IMR-90 (cell line): ENCODE results near the gene LMO1. TPM values are rescaled to one million over a fixed set of nuclear protein-coding genes. Genes with fewer than 3 reads are reported as not detected.

Source experiments
- ATAC-seq: fragments of 200-7000 bp; cut with Tn5 transposase; 2 replicates; pipeline ENCODE4 v1.9.1; 2020; ENCODE audit warnings: low read depth, mild to moderate bottlenecking, moderate library complexity
- BruUV-seq: library from RNA; stranded (reverse); fragments of 400-500 nt; replicated peaks from 2 replicates; lab custom pipeline; 2021; lab: Mats Ljungman, UMichigan
- CTCF ChIA-PET: fragments of 300-600 bp; formaldehyde crosslinking; extraction: SDS; loops from one replicate; lab custom pipeline; 2021; ENCODE audit warnings: antibody characterized with exemption; lab: Yijun Ruan, JAX
- POLR2A ChIA-PET: fragments of 300-600 bp; sonication (Branson Sonifier 250); formaldehyde crosslinking; loops from one replicate; lab custom pipeline; 2022; ENCODE audit warnings: antibody characterized with exemption; ENCODE audit not compliant: unreplicated experiment; lab: Charles Lee
- DNase-seq: peaks from one replicate; pipeline ENCODE4 v3.0.0; 2013
- H2AFZ ChIP-seq: replicated peaks from 2 replicates; pipeline ENCODE3; 2013; ENCODE audit warnings: low read length, mild to moderate bottlenecking; ENCODE audit not compliant: poor library complexity
- H2AK5ac ChIP-seq: 2 replicates; pipeline ENCODE4 v1.6.1; 2013; ENCODE audit warnings: low read depth, low read length, inconsistent platforms
- H2AK9ac ChIP-seq: replicated peaks from 2 replicates; pipeline ENCODE3; 2013; ENCODE audit warnings: mild to moderate bottlenecking, low read depth, low read length, moderate library complexity; ENCODE audit not compliant: poor library complexity
- H2BK120ac ChIP-seq: 2 replicates; pipeline ENCODE4 v1.6.1; 2013; ENCODE audit warnings: low read depth, low read length, inconsistent platforms
- H2BK15ac ChIP-seq: 3 replicates; pipeline ENCODE4 v1.6.1; 2013; ENCODE audit warnings: low read depth, low read length, inconsistent platforms
- H2BK20ac ChIP-seq: 2 replicates; pipeline ENCODE4 v1.6.1; 2013; ENCODE audit warnings: low read depth, mild to moderate bottlenecking, inconsistent platforms, low read length, moderate library complexity
- H2BK5ac ChIP-seq: 2 replicates; pipeline ENCODE4 v1.6.1; 2013; ENCODE audit warnings: mild to moderate bottlenecking, low read depth, low read length, inconsistent platforms; ENCODE audit not compliant: poor library complexity, severe bottlenecking
- H3K14ac ChIP-seq: replicated peaks from 2 replicates; pipeline ENCODE4 v1.6.1; 2013; ENCODE audit warnings: low read depth, low read length, inconsistent platforms
- H3K18ac ChIP-seq: 2 replicates; pipeline ENCODE4 v1.6.1; 2013; ENCODE audit warnings: low read depth, low read length, control low read depth
- H3K23ac ChIP-seq: 2 replicates; pipeline ENCODE4 v1.6.1; 2013; ENCODE audit warnings: low read depth, low read length, inconsistent platforms
- H3K27ac ChIP-seq: 2 replicates; pipeline ENCODE4 v1.5.1; 2013; ENCODE audit warnings: mild to moderate bottlenecking, control low read depth, low read length; ENCODE audit not compliant: insufficient read depth
- H3K27me3 ChIP-seq: 2 replicates; pipeline ENCODE4 v1.6.1; 2013; ENCODE audit warnings: low read length; ENCODE audit not compliant: control insufficient read depth, insufficient read depth
- H3K36me3 ChIP-seq: 2 replicates; pipeline ENCODE4 v1.6.1; 2013; ENCODE audit warnings: low read length, mixed read lengths; ENCODE audit not compliant: control insufficient read depth, insufficient read depth
- H3K4ac ChIP-seq: 2 replicates; pipeline ENCODE4 v1.6.1; 2013; ENCODE audit warnings: low read depth, low read length, inconsistent platforms
- H3K4me1 ChIP-seq: 2 replicates; pipeline ENCODE4 v1.6.1; 2013; ENCODE audit warnings: low read length, mixed read lengths; ENCODE audit not compliant: control insufficient read depth, insufficient read depth
- H3K4me2 ChIP-seq: 2 replicates; pipeline ENCODE4 v1.6.1; 2013; ENCODE audit warnings: low read depth, mild to moderate bottlenecking, control low read depth, low read length, moderate library complexity
- H3K4me3 ChIP-seq: 2 replicates; pipeline ENCODE4 v1.5.1; 2013; ENCODE audit warnings: low read depth, mild to moderate bottlenecking, control low read depth, low read length, moderate library complexity; ENCODE audit not compliant: insufficient read depth
- H3K56ac ChIP-seq: 2 replicates; pipeline ENCODE4 v1.6.1; 2013; ENCODE audit warnings: low read length, inconsistent platforms; ENCODE audit not compliant: insufficient read depth; ENCODE audit errors: extremely low read depth
- H3K79me1 ChIP-seq, 2 experiments: 2 replicates each; pipeline ENCODE4 v1.6.1; 2013; ENCODE audit warnings: low read length in 2 of 2, inconsistent platforms in 1 of 2, low read depth in 1 of 2
- H3K9ac ChIP-seq: 2 replicates; pipeline ENCODE4 v1.6.1; 2013; ENCODE audit warnings: low read depth, low read length, control low read depth
- H3K9me1 ChIP-seq: 2 replicates; pipeline ENCODE4 v1.6.1; 2013; ENCODE audit warnings: low read length, inconsistent platforms; ENCODE audit not compliant: insufficient read depth
- H3K9me3 ChIP-seq: 2 replicates; pipeline ENCODE4 v1.6.1; 2013; ENCODE audit warnings: low read length; ENCODE audit not compliant: control insufficient read depth, insufficient read depth
- H4K20me1 ChIP-seq: 2 replicates; pipeline ENCODE4 v1.6.1; 2013; ENCODE audit warnings: low read length, inconsistent platforms; ENCODE audit not compliant: insufficient read depth
- H4K5ac ChIP-seq: 2 replicates; pipeline ENCODE4 v1.6.1; 2013; ENCODE audit warnings: mild to moderate bottlenecking, low read depth, low read length, control low read depth
- H4K8ac ChIP-seq, 2 experiments: 2 replicates each; pipeline ENCODE4 v1.6.1; 2013; ENCODE audit warnings: low read depth in 2 of 2, low read length in 2 of 2, control low read depth in 1 of 2, inconsistent platforms in 1 of 2
- H4K91ac ChIP-seq: 2 replicates; pipeline ENCODE4 v1.6.1; 2013; ENCODE audit warnings: low read depth, low read length, inconsistent platforms; ENCODE audit not compliant: insufficient read depth
- BHLHE40 ChIP-seq: fragments of 150-350 bp; IDR thresholded peaks from 2 replicates; pipeline ENCODE4 v1.6.1; 2016; ENCODE audit warnings: mild to moderate bottlenecking, low read depth, low read length
- CEBPB ChIP-seq: IDR thresholded peaks from 2 replicates; pipeline ENCODE4 v1.6.1; 2012; ENCODE audit warnings: low read depth, low read length, improper control_type of control experiment
- CHD1 ChIP-seq: IDR thresholded peaks from 2 replicates; pipeline ENCODE4 v1.6.1; 2012; ENCODE audit warnings: low read depth, low read length, improper control_type of control experiment
- ELK1 ChIP-seq: fragments of 150-350 bp; IDR thresholded peaks from 2 replicates; pipeline ENCODE4 v1.6.1; 2016; ENCODE audit warnings: low read depth, mild to moderate bottlenecking, low read length, moderate library complexity, borderline replicate concordance
- FOS ChIP-seq: fragments of 150-350 bp; IDR thresholded peaks from 2 replicates; pipeline ENCODE4 v1.6.1; 2016; ENCODE audit warnings: low read depth, low read length
- MAFK ChIP-seq: IDR thresholded peaks from 2 replicates; pipeline ENCODE4 v1.6.1; 2012; ENCODE audit warnings: low read depth, low read length, improper control_type of control experiment
- MAZ ChIP-seq: IDR thresholded peaks from 2 replicates; pipeline ENCODE4 v1.6.1; 2012; ENCODE audit warnings: low read depth, mild to moderate bottlenecking, low read length, improper control_type of control experiment, moderate library complexity, borderline replicate concordance
- MXI1 ChIP-seq: IDR thresholded peaks from 2 replicates; pipeline ENCODE4 v1.6.1; 2012; ENCODE audit warnings: low read depth, mild to moderate bottlenecking, low read length, moderate library complexity, borderline replicate concordance
- NFE2L2 ChIP-seq: fragments of 150-350 bp; IDR thresholded peaks from 2 replicates; pipeline ENCODE4 v1.6.1; 2016; ENCODE audit warnings: low read depth, mild to moderate bottlenecking, low read length
- POLR2A ChIP-seq: IDR thresholded peaks from 2 replicates; pipeline ENCODE4 v1.6.1; 2012; ENCODE audit warnings: mild to moderate bottlenecking, low read depth, low read length
- RAD21 ChIP-seq: IDR thresholded peaks from 2 replicates; pipeline ENCODE4 v1.6.1; 2012; ENCODE audit warnings: low read length, improper control_type of control experiment
- RCOR1 ChIP-seq: IDR thresholded peaks from 2 replicates; pipeline ENCODE4 v1.6.1; 2012; ENCODE audit warnings: mild to moderate bottlenecking, low read length, improper control_type of control experiment; ENCODE audit not compliant: insufficient replicate concordance
- RFX5 ChIP-seq: IDR thresholded peaks from 2 replicates; pipeline ENCODE4 v1.8.0; 2012; ENCODE audit warnings: low read depth, mild to moderate bottlenecking, low read length, moderate library complexity
- SMC3 ChIP-seq: fragments of 150-350 bp; IDR thresholded peaks from 2 replicates; pipeline ENCODE4 v1.6.1; 2016; ENCODE audit warnings: low read depth, mild to moderate bottlenecking, antibody characterized with exemption, low read length, moderate library complexity
- WGBS, 2 experiments: methylation state at CpG; one replicate each; pipeline versions ENCODE4 v1.1.5 to v1.1.7; 2013; ENCODE audit warnings: missing lambda C conversion rate in 2 of 2; ENCODE audit not compliant: insufficient read length in 1 of 2; ENCODE audit errors: extremely low coverage in 2 of 2; 5-methylcytosine and 5-hydroxymethylcytosine counted together
- dilution Hi-C: fragments of 300-500 bp; cut with HindIII; formaldehyde crosslinking; loops from one replicate; pipeline ENCODE4 v1.14.3; 2018; ENCODE audit warnings: low sequenced_read_pairs; ENCODE audit not compliant: unreplicated experiment
- in situ Hi-C: fragments of 300-500 bp; cut with MboI; formaldehyde crosslinking; loops from 3 replicates; pipeline ENCODE4 v1.14.3; 2019; ENCODE audit warnings: low sequenced_read_pairs, inconsistent platforms, mixed read lengths
- intact Hi-C: fragments of 100-400 bp; cut with micrococcal nuclease; formaldehyde crosslinking; loops from 2 replicates; pipeline ENCODE4 v1.10.0; 2022
- polyA plus RNA-seq, 3 experiments: library from polyadenylated mRNA; depleted of rRNA; stranded (reverse); fragments of >200 nt; gene quantifications; 2 replicates each; pipeline ENCODE4 v1.2.3, GENCODE V29; 2012; ENCODE audit warnings: low replicate concordance in 1 of 3
- total RNA-seq: library from RNA; depleted of rRNA; stranded (reverse); fragments of >200 nt; gene quantifications from 2 replicates; pipeline ENCODE4 v1.2.3, GENCODE V29; 2012
- TF ChIP-seq, protein P1 (sequence below): conservative IDR thresholded peaks from 2 replicates; pipeline ENCODE4 v1.5.1; 2012; ENCODE audit warnings: mild to moderate bottlenecking, low read depth, low read length, improper control_type of control experiment
- TF ChIP-seq, protein P2 (sequence below): fragments of 150-350 bp; IDR thresholded peaks from 2 replicates; pipeline ENCODE4 v1.6.1; 2017; ENCODE audit warnings: mild to moderate bottlenecking, antibody characterized with exemption, low read length, low read depth

Gene LMO1
- total and polyA plus RNA-seq, 2 of the 4 experiments (the other 2 are of a cell fraction): not detected

DNA sequence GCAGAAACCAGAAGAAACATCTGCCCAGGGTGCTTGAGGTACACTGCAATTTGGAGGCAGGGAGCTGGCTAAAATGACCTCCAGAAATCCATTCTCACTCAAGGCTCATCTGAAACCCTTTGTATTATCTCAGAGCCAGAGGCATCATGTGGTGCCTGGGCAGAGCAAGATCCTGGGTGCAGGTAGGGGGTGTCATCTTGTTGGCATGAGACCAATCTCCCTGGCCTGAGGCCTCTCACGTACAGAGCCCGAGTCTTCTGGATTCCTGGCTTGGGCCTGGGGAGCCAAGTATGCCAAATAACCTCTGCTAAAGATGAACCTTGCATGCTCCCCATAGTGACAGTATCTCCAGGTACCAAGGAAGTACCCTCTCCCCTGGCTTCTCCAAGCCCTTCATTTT lies 2.4 kb downstream of the LMO1 start:
- dilution Hi-C loops: no loop called here
- H2AFZ ChIP-seq: no peak overlapping the region
- DNase-seq (no peak), ATAC-seq (no peak)
- H2BK5ac ChIP-seq: no peak overlapping the region
- no peak overlapping the region for H3K27ac ChIP-seq
- H3K9ac ChIP-seq: no peak overlapping the region
- no peak overlapping the region for H3K4ac ChIP-seq
- intact Hi-C loops: loop anchor here (5.0 kb wide), 1 partner anchor 164 kb away; no protein-coding TSS in a partner anchor
- H3K27me3 ChIP-seq: peaks cover 61% of the 10 kb centered on the region
- H3K18ac ChIP-seq: no peak overlapping the region
- no peak overlapping the region for H4K8ac ChIP-seq
- no CpG with 5 or more reads among the region's 2 CpGs for WGBS, 2 experiments
- H3K56ac ChIP-seq: no peak overlapping the region
- in situ Hi-C loops: no loop called here
- H2BK15ac ChIP-seq: no peak overlapping the region
- ChIA-PET POLR2A (no interaction called here), CTCF (interaction anchor here (0.6 kb wide), 1 partner anchor 162 kb away, joined by 3 read pairs; no protein-coding TSS in a partner anchor)
- H3K79me1 ChIP-seq: no peaks in the 10 kb centered on the region
- no peak overlapping the region for H3K23ac ChIP-seq
- H3K4me1 ChIP-seq: no peaks in the 10 kb centered on the region; the same call in 1 of the 2 replicates
- no peak overlapping the region for H4K5ac ChIP-seq
- no peak overlapping the region for H2BK20ac ChIP-seq
- no peak overlapping the region for H4K91ac ChIP-seq
- no peaks in the 10 kb centered on the region for H3K36me3 ChIP-seq
- H3K4me2 ChIP-seq: no peak overlapping the region
- BruUV-seq: no TSS peak
- H3K9me3 ChIP-seq: no peaks in the 10 kb centered on the region
- no peak overlapping the region for H3K4me3 ChIP-seq
- no peak overlapping the region for H2BK120ac ChIP-seq
- TF ChIP-seq ELK1 (no peak), BHLHE40 (no peak), POLR2A (no peak), CHD1 (no peak), MXI1 (no peak), NFE2L2 (no peak), MAFK (no peak), FOS (no peak), MAZ (no peak), SMC3 (no peak), RFX5 (no peak), CEBPB (no peak), RAD21 (no peak), RCOR1 (no peak)
- TF ChIP-seq, protein P1, sequence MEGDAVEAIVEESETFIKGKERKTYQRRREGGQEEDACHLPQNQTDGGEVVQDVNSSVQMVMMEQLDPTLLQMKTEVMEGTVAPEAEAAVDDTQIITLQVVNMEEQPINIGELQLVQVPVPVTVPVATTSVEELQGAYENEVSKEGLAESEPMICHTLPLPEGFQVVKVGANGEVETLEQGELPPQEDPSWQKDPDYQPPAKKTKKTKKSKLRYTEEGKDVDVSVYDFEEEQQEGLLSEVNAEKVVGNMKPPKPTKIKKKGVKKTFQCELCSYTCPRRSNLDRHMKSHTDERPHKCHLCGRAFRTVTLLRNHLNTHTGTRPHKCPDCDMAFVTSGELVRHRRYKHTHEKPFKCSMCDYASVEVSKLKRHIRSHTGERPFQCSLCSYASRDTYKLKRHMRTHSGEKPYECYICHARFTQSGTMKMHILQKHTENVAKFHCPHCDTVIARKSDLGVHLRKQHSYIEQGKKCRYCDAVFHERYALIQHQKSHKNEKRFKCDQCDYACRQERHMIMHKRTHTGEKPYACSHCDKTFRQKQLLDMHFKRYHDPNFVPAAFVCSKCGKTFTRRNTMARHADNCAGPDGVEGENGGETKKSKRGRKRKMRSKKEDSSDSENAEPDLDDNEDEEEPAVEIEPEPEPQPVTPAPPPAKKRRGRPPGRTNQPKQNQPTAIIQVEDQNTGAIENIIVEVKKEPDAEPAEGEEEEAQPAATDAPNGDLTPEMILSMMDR: no peak
- TF ChIP-seq, protein P2, sequence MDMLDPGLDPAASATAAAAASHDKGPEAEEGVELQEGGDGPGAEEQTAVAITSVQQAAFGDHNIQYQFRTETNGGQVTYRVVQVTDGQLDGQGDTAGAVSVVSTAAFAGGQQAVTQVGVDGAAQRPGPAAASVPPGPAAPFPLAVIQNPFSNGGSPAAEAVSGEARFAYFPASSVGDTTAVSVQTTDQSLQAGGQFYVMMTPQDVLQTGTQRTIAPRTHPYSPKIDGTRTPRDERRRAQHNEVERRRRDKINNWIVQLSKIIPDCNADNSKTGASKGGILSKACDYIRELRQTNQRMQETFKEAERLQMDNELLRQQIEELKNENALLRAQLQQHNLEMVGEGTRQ: no peak
- H3K9me1 ChIP-seq: no peaks in the 10 kb centered on the region
- H4K20me1 ChIP-seq: no peaks in the 10 kb centered on the region
- no peak overlapping the region for H2AK9ac ChIP-seq
- no peak overlapping the region for H3K14ac ChIP-seq
- H2AK5ac ChIP-seq: no peak overlapping the region
